H1 (cell line): ENCODE results near the gene HOXB9. TPM values are rescaled to one million over a fixed set of nuclear protein-coding genes. Genes with fewer than 3 reads are reported as not detected.

ENCODE experiments used
- CTCF ChIA-PET: fragments of 300-600 bp; sonication (Branson Sonifier 250); formaldehyde crosslinking; loops from one replicate; lab custom pipeline; 2021; ENCODE audit not compliant: partially characterized antibody; lab: Charles Lee
- POLR2A ChIA-PET: fragments of 300-600 bp; sonication (Branson Sonifier 250); formaldehyde crosslinking; loops from one replicate; lab custom pipeline; 2021; ENCODE audit warnings: inconsistent platforms; ENCODE audit not compliant: partially characterized antibody; lab: Charles Lee
- DNase-seq, 2 experiments: peaks; one replicate each; pipeline versions ENCODE4 v3.0.0 to v3.0.0-alpha.2; 2010 to 2022; ENCODE audit warnings: low spot score in 2 of 2, low read depth in 1 of 2, mixed read lengths in 1 of 2
- FAIRE-seq: peaks from 2 replicates; lab custom pipeline; 2011; peaks lifted over from hg19 to GRCh38; lab: Jason Lieb, UNC
- H2AFZ ChIP-seq: 2 replicates; pipeline ENCODE4 v1.8.1; 2012; ENCODE audit warnings: low read length, inconsistent platforms
- H2AK5ac ChIP-seq: 2 replicates; pipeline ENCODE4 v1.6.1; 2013; ENCODE audit warnings: low read depth, low read length
- H2BK120ac ChIP-seq: replicated peaks from 2 replicates; pipeline ENCODE3; 2013; ENCODE audit warnings: low read depth, low read length, inconsistent platforms
- H2BK12ac ChIP-seq: 2 replicates; pipeline ENCODE4 v1.6.1; 2013; ENCODE audit warnings: low read depth, low read length
- H2BK15ac ChIP-seq: 2 replicates; pipeline ENCODE4 v1.6.1; 2013; ENCODE audit warnings: low read length
- H2BK20ac ChIP-seq: 2 replicates; pipeline ENCODE4 v1.6.1; 2013; ENCODE audit warnings: low read length
- H2BK5ac ChIP-seq: 2 replicates; pipeline ENCODE4 v1.6.1; 2013; ENCODE audit warnings: low read depth, low read length
- H3K14ac ChIP-seq: 2 replicates; pipeline ENCODE4 v1.6.1; 2013; ENCODE audit warnings: inconsistent platforms; ENCODE audit not compliant: insufficient read length
- H3K18ac ChIP-seq: 2 replicates; pipeline ENCODE4 v1.6.1; 2013; ENCODE audit warnings: low read length; ENCODE audit errors: extremely low read depth
- H3K23ac ChIP-seq: 2 replicates; pipeline ENCODE4 v1.6.1; 2013; ENCODE audit warnings: inconsistent platforms; ENCODE audit not compliant: insufficient read length
- H3K23me2 ChIP-seq: 2 replicates; pipeline ENCODE4 v1.6.1; 2013; ENCODE audit warnings: low read depth, low read length
- H3K27ac ChIP-seq: 2 replicates; pipeline ENCODE4 v1.6.1; 2011; ENCODE audit warnings: low read depth, low read length, inconsistent platforms
- H3K27me3 ChIP-seq, 4 experiments: replicated peaks in 1 of 4; 1 replicate in 1 of 4; 2 replicates in 3 of 4; pipeline versions ENCODE4 v1.6.1 to v1.8.1; 2011 to 2013; ENCODE audit warnings: low read length in 3 of 4, mild to moderate bottlenecking in 3 of 4, inconsistent platforms in 2 of 4, mixed read lengths in 2 of 4, moderate library complexity in 1 of 4; ENCODE audit not compliant: control insufficient read depth in 3 of 4, insufficient read depth in 3 of 4; ENCODE audit errors: extremely low read depth in 1 of 4
- H3K36me3 ChIP-seq, 4 experiments: 2 replicates each; pipeline versions ENCODE4 v1.6.1 to v1.8.1; 2011 to 2013; ENCODE audit warnings: mild to moderate bottlenecking in 4 of 4, low read length in 3 of 4, moderate library complexity in 2 of 4, control low read depth in 1 of 4, inconsistent platforms in 1 of 4; ENCODE audit not compliant: insufficient read depth in 4 of 4, control insufficient read depth in 2 of 4
- H3K4ac ChIP-seq: replicated peaks from 2 replicates; pipeline ENCODE3; 2013; ENCODE audit warnings: low read length, low read depth, mixed read lengths, inconsistent platforms; ENCODE audit not compliant: insufficient read length
- H3K4me1 ChIP-seq, 4 experiments: replicated peaks in 1 of 4; 1 replicate in 1 of 4; 2 replicates in 3 of 4; pipeline versions ENCODE4 v1.6.1 to v1.8.1; 2011 to 2013; ENCODE audit warnings: low read length in 3 of 4, inconsistent platforms in 2 of 4, mixed read lengths in 1 of 4; ENCODE audit not compliant: insufficient read depth in 4 of 4, control insufficient read depth in 3 of 4
- H3K4me2 ChIP-seq, 2 experiments: 2 replicates each; pipeline versions ENCODE4 v1.6.1 to v1.8.1; 2011 to 2013; ENCODE audit warnings: low read depth in 2 of 2, low read length in 2 of 2, control low read depth in 1 of 2, inconsistent platforms in 1 of 2, mild to moderate bottlenecking in 1 of 2; ENCODE audit not compliant: insufficient read depth in 1 of 2
- H3K4me3 ChIP-seq, 4 experiments: fragments of 200-600, 300-600 bp in 1 of 4; sonication (generic), shearing (Covaris generic), sonication (Bioruptor Twin) in 1 of 4; 2 replicates each; pipeline versions ENCODE4 v1.5.1 to v1.8.1; 2011 to 2016; ENCODE audit warnings: low read length in 4 of 4, low read depth in 3 of 4, control low read depth in 2 of 4, inconsistent platforms in 2 of 4, mild to moderate bottlenecking in 2 of 4, mixed read lengths in 1 of 4, moderate library complexity in 1 of 4; ENCODE audit not compliant: insufficient read depth in 2 of 4; ENCODE audit errors: extremely low read depth in 1 of 4
- H3K56ac ChIP-seq: replicated peaks from 2 replicates; pipeline ENCODE3; 2013; ENCODE audit warnings: low read depth, mild to moderate bottlenecking, mixed read lengths, low read length, inconsistent platforms; ENCODE audit not compliant: insufficient read length
- H3K79me1 ChIP-seq: 2 replicates; pipeline ENCODE4 v1.6.1; 2013; ENCODE audit warnings: low read depth, low read length, control low read depth
- H3K79me2 ChIP-seq, 2 experiments: 2 replicates each; pipeline versions ENCODE4 v1.6.1 to v1.8.1; 2012 to 2013; ENCODE audit warnings: low read length in 2 of 2, mild to moderate bottlenecking in 2 of 2, inconsistent platforms in 1 of 2; ENCODE audit not compliant: insufficient read depth in 2 of 2, control insufficient read depth in 1 of 2
- H3K9ac ChIP-seq, 4 experiments: replicated peaks in 1 of 4; 1 replicate in 1 of 4; 2 replicates in 3 of 4; pipeline versions ENCODE4 v1.6.1 to v1.8.1; 2011 to 2013; ENCODE audit warnings: low read depth in 3 of 4, low read length in 3 of 4, control low read depth in 2 of 4, mild to moderate bottlenecking in 2 of 4, moderate library complexity in 2 of 4, inconsistent platforms in 1 of 4; ENCODE audit errors: extremely low read depth in 1 of 4
- H3K9me3 ChIP-seq, 2 experiments: 2 replicates each; pipeline versions ENCODE4 v1.6.1 to v1.8.1; 2012 to 2013; ENCODE audit warnings: mild to moderate bottlenecking in 2 of 2, moderate library complexity in 2 of 2, control low read depth in 1 of 2, inconsistent platforms in 1 of 2, low read depth in 1 of 2, low read length in 1 of 2, mixed read lengths in 1 of 2; ENCODE audit not compliant: insufficient read depth in 2 of 2
- H4K20me1 ChIP-seq, 2 experiments: replicated peaks in 1 of 2; 2 replicates each; pipeline versions ENCODE3 to v1.8.1; 2011 to 2013; ENCODE audit warnings: inconsistent platforms in 2 of 2, low read length in 2 of 2, mild to moderate bottlenecking in 1 of 2; ENCODE audit not compliant: insufficient read depth in 2 of 2, control insufficient read depth in 1 of 2
- H4K5ac ChIP-seq: 2 replicates; pipeline ENCODE4 v1.6.1; 2013; ENCODE audit warnings: low read length, low read depth, mixed read lengths, inconsistent platforms; ENCODE audit not compliant: insufficient read length
- H4K8ac ChIP-seq: 2 replicates; pipeline ENCODE4 v1.8.0; 2013; ENCODE audit warnings: mild to moderate bottlenecking, moderate library complexity, low read length, inconsistent platforms; ENCODE audit not compliant: insufficient read depth; ENCODE audit errors: extremely low read depth
- H4K91ac ChIP-seq: replicated peaks from 2 replicates; pipeline ENCODE3; 2013; ENCODE audit warnings: low read length, mixed read lengths, inconsistent platforms; ENCODE audit not compliant: insufficient read length
- CBX8 ChIP-seq: fragments of 300-800, 300-1000 bp; sonication (generic); IDR thresholded peaks from 2 replicates; pipeline ENCODE4 v1.7.1; 2016; ENCODE audit warnings: low read depth, low read length, borderline replicate concordance
- CTBP2 ChIP-seq: IDR thresholded peaks from 2 replicates; pipeline ENCODE4 v1.7.0; 2011; ENCODE audit warnings: borderline replicate concordance, mild to moderate bottlenecking, moderate library complexity, mixed read lengths, low read length; ENCODE audit not compliant: insufficient read depth, insufficient read length
- HDAC6 ChIP-seq: IDR thresholded peaks from one replicate; pipeline ENCODE4 v1.7.1; 2012; ENCODE audit warnings: low read depth, mild to moderate bottlenecking, inconsistent platforms, low read length, moderate library complexity
- JUND ChIP-seq: IDR thresholded peaks from 2 replicates; pipeline ENCODE4 v1.6.1; 2011; ENCODE audit warnings: mild to moderate bottlenecking, improper control_type of control experiment, low read length
- RNF2 ChIP-seq: fragments of 200-900, 300-1000 bp; sonication (generic); IDR thresholded peaks from 2 replicates; pipeline ENCODE4 v1.7.1; 2016; ENCODE audit warnings: borderline replicate concordance, low read depth, mild to moderate bottlenecking, antibody characterized with exemption, low read length; ENCODE audit not compliant: poor library complexity, severe bottlenecking; ENCODE audit errors: missing control alignments
- WGBS, 2 experiments: shearing (Covaris generic) in 1 of 2; methylation state at CpG; one replicate each; pipeline versions ENCODE4 v1.1.6 to v1.1.7; 2013 to 2015; ENCODE audit warnings: low lambda C conversion rate in 2 of 2, mixed read lengths in 2 of 2, inconsistent platforms in 1 of 2, low coverage in 1 of 2, missing lambda C conversion rate in 1 of 2; ENCODE audit not compliant: insufficient replicate concordance in 2 of 2, insufficient coverage in 1 of 2, insufficient read length in 1 of 2; ENCODE audit errors: extremely low coverage in 1 of 2, missing lambda C conversion rate in 1 of 2; 5-methylcytosine and 5-hydroxymethylcytosine counted together
- polyA plus RNA-seq, 7 experiments: library from polyadenylated mRNA; depleted of rRNA in 3 of 7; stranded (reverse) in 5 of 7; unstranded in 2 of 7; fragments of >200 nt in 5 of 7; fragments of 200-250 nt in 2 of 7; gene quantifications; 1 replicate in 5 of 7; 2 replicates in 1 of 7; 4 replicates in 1 of 7; pipeline versions ENCODE4 v1.2.1 to v1.2.3, GENCODE V29; 2011 to 2013; ENCODE audit warnings: missing spikeins in 2 of 7, mixed read lengths in 2 of 7
- total RNA-seq: library from RNA; stranded (reverse); fragmentation: NEBNext Ultra II Directional; extraction: Animal tissue kit (Norgen Biotek cat#: 25700); gene quantifications from 2 replicates; pipeline ENCODE4 v1.2.1, GENCODE V29; 2021

The HOXB9 gene
- total and polyA plus RNA-seq, 2 of the 8 experiments (the other 6 are each of a cell fraction or from before 2014, with no cell fraction given), result not detected

- Histone ChIP-seq H3K4me2 (no peak overlapping the region), H2BK15ac (no peak overlapping the region), H3K56ac (no peak overlapping the region), H3K36me3 (no peaks in the 10 kb centered on the region; a peak in 1 of 8 replicates), H2AK5ac (no peak overlapping the region), H3K23ac (no peak overlapping the region), H2BK5ac (no peak overlapping the region), H4K5ac (no peak overlapping the region), H2AFZ (no peak overlapping the region), H3K9ac (no peak overlapping the region), H4K8ac (no peak overlapping the region), H3K4ac (no peak overlapping the region), H3K9me3 (no peaks in the 10 kb centered on the region), H2BK12ac (no peak overlapping the region), H3K18ac (no peak overlapping the region), H3K27me3 (peaks cover 98 to 100% (median 99%) of the 10 kb centered on the region in 4 experiments), H3K23me2 (0 out of 2 replicates have a peak, but pooled peaks cover 2% of the 10 kb centered on the region), H3K4me1 (peaks cover 0 to 5% (median 1%) of the 10 kb centered on the region in 4 experiments; a peak in 3 of 7 replicates), H4K20me1 (peaks cover 29 to 32% of the 10 kb centered on the region in 2 experiments), H3K79me2 (no peaks in the 10 kb centered on the region), H3K14ac (no peak overlapping the region), H4K91ac (no peak overlapping the region), H3K79me1 (no peaks in the 10 kb centered on the region), H3K4me3 (no peak overlapping the region), H2BK20ac (no peak overlapping the region), H3K27ac (no peak overlapping the region), H2BK120ac (no peak overlapping the region)
- DNase-seq (no peak), FAIRE-seq (no peak)
- ChIA-PET CTCF (interaction anchor here (0.5 to 2.3 kb wide), 5 partner anchors 12 to 125 kb away, joined by 3 to 8 read pairs (median 5); no protein-coding TSS in a partner anchor), POLR2A (interaction anchor here (0.8 kb wide), 1 partner anchor 9 kb away, joined by 3 read pairs; the partner anchor contains the start of gene HOXB9)
- WGBS, 2 experiments, result 50% methylated on average over 20 of the region's 20 CpGs; no CpG with 5 or more reads in 1 of the 2 experiments
- TF ChIP-seq HDAC6, result no peak
- TF ChIP-seq JUND, result no peak
- peak; percentile 83 for TF ChIP-seq RNF2
- peak; percentile 26 for TF ChIP-seq CTBP2
- peak; percentile 74; the same call in 1 of the 2 replicates for TF ChIP-seq CBX8
Measured at GRCh38 chr17:48634493-48635208, 8.5 kb upstream of the HOXB9 start.
